Measurements from ENCODE around the gene AVEN. TPM values are rescaled to one million over a fixed set of nuclear protein-coding genes. Genes with fewer than 3 reads are reported as not detected.
"Not testable (repeated sequence)": the region's sequence is repeated elsewhere in the genome, so short reads cannot be mapped to it uniquely, and the experiment has no call there.

AVEN gene, protein sequence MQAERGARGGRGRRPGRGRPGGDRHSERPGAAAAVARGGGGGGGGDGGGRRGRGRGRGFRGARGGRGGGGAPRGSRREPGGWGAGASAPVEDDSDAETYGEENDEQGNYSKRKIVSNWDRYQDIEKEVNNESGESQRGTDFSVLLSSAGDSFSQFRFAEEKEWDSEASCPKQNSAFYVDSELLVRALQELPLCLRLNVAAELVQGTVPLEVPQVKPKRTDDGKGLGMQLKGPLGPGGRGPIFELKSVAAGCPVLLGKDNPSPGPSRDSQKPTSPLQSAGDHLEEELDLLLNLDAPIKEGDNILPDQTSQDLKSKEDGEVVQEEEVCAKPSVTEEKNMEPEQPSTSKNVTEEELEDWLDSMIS
- 21.4 and 22.7 TPM in 2 replicates for total RNA-seq (2014; rRNA removed; shearing (Covaris generic))

DNA sequence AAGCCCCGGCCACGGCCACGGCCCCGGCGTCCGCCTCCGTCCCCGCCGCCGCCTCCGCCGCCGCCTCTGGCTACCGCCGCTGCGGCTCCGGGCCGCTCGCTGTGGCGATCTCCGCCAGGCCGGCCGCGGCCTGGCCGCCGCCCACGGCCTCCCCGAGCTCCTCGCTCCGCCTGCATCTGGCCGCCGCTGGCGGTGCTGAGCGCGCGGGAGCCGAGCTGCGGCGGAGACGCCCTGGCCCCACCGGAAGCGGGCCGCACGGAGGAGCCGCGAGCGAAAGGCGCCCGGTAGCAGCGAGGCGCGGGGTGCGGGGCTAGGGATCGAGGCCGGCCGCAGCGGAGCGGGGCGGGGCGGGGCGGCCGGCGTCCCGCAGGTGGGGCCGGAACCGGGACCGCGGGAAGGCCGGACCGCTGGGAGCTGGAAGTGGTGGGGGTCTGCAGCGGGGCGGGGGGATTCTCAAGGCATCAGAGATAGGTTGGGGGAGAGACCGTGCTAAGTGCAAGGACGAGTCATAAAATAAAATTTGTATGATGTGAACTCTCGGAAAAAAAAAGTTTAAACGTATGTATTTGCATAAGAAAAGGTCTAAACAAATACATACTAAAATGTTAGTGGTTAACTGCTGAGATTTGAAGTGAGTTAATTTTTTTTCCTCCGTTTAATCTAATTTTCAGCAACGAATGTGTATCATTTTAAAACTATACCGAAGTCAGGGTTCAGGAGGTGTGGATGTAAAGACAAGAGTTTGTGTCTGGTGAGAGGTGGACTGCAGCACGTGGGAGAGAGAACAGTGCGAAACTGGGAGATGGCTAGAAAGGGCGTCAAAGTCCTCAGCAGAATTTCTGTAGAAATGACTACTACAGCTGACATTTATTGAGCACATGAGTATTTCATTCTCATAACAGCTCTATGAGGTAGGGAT is at the start of gene AVEN:
Gene AVEN, minus strand, starts transcription at position 334 of the 919 bp plus-strand sequence. Its CDS starts 158 bp downstream, at position 176.
- peak; percentile 67 for DNase-seq (ENCODE audit: low read depth)

DNA sequence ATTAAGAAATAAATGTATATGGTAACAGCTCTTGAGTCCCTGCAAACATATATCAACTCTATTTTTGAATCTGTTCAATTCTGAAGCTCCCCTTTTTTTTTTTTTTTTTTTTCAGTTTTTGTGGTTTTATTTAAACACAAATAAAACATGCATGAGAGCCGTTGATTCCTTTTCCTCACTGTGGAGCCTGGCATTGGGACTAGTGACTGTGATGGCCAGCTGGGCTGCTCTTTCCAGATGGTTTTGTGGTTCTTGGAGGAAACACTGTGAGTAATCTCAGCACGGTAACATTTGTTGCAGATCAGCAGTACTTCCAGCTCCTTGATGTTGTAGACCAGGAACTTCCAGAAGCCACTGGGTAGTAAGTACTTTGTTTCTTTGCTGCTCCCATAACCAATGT is 46.7 kb upstream of the AVEN start:
- no peak for DNase-seq (ENCODE audit: low read depth)

DNA sequence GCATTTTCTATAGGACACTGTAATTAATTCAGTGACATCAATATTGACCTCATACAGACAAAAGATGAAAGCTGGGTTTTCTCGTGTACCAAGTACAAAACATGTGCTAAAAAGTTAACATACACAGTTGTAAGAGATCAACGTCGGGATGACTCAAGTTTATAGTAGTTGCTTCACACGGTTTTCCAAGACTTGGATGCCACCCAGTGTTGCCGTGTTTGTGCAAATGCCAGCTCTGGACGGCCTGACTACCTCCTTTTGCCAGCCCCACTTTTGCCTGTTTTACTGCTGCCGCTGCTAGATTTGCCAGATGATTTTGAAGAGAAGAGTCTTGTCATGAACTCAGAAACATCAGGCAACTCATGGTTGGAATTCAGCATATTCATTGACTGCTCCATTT is 45.1 kb upstream of the AVEN start:
- DNase-seq (ENCODE audit: low read depth) = peak; percentile 14

DNA sequence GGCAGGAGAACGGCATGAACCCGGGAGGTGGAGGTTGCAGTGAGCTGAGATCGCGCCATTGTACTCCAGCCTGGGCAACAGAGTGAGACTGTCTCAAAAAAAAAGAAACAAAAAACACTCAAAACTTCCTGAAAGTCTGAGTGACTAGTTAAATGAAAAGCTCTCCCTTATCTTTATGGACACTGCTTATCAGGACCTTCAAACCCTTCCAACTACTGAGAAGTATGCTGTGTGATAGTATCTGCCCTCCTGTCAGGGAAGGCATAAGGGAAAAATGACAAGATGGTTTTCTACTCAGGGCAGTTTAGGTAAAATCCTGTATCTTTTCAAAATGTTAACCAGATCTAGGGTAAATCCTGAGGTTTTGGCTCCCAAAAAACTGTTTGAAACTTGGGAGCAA is 40.9 kb upstream of the AVEN start:
- DNase-seq (ENCODE audit: low read depth) = no peak

DNA sequence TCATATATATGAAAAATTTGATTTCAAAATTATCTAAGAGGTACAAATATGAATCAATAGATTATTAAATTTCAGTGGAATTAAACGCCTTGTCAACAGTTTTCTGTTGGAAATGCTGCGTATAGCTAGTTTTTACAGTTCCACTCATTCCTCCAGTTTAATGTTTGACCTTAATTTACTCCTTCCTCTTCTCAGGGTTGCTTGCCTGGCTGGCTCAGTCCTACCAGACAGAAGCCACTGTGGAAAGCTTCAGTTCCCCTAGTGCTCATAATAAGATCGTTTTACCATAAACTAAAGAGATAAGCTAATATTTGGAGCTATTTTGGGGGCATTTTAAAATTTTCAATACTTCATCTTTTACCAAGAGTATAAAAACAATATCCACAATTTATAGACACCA is 39.9 kb upstream of the AVEN start:
- no peak for DNase-seq (ENCODE audit: low read depth)

DNA sequence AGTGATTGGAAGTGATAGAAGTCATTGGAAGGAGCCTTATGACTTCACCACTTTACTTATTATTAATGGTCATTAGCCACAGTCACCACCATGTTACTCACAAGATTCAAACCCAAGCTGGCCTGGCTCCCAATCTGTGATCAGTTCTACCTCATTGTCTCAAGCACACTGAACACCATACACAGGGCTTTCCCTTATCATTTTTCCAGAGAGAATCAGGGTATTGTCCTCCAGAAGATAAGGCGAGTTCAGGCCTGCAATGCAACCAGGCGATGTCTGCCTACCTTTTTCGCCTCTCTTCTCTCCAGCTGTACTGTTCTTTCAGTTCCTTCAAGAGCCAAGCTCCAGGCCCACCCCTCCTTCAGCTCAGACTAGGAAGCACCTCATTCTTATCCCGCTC is 37.8 kb upstream of the AVEN start:
- no peak for DNase-seq (ENCODE audit: low read depth)

DNA sequence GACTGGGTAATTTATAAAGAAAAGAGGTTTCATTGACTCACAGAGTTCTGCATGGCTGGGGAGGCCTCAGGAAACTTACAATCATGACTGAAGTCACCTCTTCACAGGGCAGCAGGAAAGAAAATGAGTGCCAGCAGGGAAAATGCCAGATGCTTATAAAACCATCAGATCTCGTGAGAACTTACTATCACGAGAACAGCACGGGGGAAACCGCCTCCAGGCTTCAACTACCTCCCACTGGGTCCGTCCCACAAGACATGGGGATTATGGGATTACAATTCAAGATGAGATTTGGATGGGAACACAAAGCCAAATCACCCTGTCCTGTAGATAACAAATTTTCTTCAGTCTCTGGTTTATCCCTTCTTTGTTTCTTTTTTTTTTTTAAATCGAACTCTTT is 31.0 kb upstream of the AVEN start:
- no peak for DNase-seq (ENCODE audit: low read depth)

DNA sequence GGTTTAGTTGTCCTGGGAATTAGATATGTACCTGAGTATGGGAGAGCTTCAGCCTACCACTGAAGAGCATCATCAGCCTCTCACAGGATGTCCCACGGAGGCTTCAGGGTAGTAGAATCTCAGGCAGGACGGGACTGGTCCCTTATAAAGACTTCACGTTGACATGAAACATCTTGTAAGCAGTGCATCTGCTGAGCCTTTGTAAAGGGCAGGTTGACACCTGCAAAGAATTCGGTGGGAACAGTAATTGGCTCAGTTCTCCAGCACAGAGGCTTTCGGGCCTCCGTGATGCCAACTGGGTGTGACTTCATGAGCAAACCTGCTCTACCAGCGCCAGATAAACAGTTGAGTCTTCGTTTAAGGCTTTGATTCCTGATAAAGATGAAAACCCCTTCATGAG is 26.9 kb upstream of the AVEN start:
- no peak for DNase-seq (ENCODE audit: low read depth)

DNA sequence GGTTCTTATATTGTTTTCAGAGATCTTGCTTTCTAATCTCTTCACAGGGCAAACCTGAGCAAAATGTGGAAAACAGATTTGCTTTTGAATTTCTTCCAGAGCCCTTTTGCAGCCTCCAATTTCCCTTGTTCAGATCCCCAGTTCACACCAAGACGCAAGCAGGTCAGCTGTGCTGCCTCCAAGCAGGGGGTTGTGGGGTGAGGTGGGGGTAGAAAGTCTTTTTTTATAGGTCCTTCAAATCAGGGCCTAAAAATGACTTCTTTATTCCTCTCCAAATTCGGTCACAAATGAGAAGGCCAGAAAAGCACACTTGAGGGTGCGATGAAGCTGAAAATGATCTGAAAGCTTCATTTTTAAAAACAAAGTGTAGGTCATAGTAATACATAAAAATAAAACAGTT is 26.3 kb upstream of the AVEN start:
- DNase-seq (ENCODE audit: low read depth) = no peak

DNA sequence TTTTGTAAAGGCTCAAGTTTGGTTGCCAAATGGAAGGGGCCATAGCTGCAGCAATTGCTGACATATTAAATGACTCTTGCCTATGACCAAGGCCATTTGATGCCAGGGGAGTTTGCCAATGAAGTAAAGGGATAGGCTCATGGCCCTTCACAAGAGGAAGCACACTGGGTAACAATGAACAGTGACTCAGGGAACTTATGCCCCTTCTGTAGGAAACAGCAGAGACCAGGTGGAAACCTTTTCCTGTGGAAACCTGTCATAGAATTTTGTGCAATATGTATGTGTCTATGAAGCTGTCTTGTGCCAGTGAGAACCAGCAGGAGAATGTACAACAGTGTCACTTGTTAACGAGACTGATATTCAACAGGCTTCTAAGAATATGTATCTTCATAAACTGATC is 25.4 kb upstream of the AVEN start:
- DNase-seq (ENCODE audit: low read depth) = no peak

DNA sequence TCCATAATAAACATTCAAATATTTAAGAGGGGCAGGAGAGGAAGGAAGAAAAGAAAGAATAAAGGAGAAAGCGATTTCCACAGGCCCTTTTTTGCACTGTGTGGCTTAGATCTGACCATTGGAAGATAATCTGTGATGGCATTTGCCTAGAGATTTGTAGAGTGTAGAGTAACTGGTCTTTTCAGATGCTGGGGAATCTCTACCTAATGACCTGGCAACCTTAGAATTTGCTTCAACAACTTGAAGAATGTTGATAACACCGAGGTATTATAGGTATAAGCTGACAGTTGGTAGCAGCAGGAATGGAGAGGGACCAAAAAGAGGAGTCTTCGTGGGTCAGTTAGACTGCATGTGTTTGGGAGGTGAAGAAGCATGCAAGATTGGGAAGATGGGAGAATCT is 20.9 kb upstream of the AVEN start:
- no peak for DNase-seq (ENCODE audit: low read depth)

DNA sequence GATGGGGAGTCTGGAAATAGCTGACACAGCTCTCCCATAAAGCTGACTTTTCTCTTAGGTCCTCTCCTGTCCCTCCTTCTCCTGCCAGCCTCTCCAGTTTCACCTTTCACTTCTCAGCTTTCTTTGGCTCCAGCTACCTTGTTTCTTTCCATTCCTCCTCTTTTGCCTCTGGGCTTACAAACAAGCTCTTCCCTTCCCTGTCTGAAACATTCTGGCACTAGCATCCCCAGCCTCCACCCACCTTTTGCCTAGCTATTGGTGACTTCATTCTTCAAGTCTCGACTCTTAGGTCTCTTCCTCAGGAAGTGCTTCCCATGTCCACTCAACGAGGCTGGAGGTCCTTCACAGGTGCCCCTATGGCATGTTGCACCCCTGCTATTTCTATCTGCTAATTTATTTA is 20.5 kb upstream of the AVEN start:
- DNase-seq (ENCODE audit: low read depth) = no peak

DNA sequence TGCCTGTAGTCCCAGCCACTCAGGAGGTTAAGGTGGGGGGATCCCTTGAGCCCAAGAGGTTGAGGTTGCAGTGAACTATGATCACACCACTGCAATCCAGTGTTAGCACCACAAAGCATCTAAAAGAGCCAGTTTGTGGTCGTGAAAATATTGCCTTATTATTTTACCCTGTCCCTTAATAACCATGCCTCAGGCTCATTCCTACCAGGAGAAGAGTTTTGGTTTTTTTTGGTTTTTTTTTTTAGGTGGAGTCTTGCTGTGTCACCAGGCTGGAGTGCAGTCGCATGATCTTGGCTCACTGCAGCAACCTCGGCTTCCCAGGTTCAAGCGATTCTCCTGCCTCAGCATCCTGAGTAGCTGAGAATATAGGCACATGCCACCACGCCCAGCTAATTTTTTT is 17.9 kb upstream of the AVEN start:
- DNase-seq (ENCODE audit: low read depth) = peak; percentile 56

DNA sequence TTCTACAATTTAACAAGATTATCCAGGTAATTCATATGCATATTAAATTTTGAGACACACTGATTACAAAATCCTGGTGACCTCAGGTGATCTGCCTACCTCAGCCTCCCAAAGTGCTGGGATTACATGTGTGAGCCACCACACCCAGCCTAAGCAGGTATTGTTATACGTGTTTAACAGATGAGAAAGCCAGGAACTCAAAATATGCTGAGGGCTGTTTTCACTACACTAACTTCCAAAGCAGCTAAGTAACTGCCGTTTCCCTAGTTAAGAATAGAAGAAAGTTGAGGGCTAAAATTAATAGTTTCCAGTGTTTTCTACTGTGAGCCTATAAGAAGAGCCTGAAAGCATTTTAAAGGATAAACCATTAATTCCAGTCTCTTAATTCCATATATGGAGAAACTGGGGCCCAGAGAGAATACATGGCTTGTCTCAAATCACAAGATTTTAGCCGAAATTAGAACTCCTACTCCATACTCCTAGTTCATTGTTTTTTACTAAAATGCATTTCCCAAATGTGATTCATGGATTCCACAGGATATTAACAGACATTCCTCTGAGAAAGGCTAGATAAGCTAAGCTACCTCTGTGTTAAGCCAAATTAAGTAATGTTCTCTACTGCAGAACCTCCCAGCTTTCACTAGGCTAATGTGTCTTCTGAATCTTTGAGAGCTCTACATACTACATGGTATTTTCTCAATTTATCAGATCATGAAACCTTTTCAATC is 17.0 kb upstream of the AVEN start:
- DNase-seq (ENCODE audit: low read depth) = peak; percentile 61

DNA sequence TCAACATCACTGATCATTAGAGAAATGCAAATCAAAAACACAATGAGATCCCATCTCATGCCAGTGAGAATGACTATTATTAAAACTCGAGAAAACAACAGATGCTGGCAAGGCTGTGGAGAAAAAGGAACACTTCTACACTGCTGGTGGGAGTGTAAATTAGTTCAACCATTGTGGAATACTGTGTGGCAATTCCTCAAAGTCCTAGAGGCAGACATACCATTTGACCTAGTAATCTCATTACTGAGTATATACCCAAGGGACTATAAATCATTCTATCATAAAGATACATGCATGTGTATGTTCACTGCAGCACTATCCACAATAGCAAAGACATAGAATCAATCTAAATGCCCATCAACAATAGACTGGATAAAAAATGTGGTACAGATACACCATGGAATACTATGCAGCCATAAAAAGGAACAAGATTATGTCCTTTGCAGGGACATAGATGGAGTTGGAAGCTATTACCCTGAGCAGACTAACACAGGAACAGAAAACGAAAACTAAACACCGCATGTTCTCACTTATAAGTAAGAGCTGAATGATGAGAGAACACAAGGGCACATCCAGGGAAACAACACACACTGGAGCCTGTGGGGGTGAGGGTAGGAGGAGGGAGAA is 15.2 kb upstream of the AVEN start:
- no peak for DNase-seq (ENCODE audit: low read depth)

DNA sequence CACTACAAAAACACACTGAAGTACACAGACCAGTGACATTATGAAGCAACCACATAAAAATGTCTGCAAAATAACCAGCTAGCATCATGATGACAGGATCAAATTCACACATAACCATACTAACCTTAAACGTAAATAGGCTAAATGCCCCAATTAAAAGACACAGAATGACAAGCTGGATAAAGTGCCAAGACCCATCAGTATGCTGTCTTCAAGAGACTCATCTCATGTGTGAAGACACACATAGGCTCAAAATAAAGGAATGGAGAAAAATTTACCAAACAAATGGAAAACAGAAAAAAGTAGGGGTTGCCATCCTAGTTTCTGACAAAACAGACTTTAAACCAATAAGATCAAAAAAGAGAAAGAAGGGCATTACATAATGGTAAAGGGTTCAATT is 11.4 kb upstream of the AVEN start:
- DNase-seq (ENCODE audit: low read depth) = not testable (repeated sequence)

DNA sequence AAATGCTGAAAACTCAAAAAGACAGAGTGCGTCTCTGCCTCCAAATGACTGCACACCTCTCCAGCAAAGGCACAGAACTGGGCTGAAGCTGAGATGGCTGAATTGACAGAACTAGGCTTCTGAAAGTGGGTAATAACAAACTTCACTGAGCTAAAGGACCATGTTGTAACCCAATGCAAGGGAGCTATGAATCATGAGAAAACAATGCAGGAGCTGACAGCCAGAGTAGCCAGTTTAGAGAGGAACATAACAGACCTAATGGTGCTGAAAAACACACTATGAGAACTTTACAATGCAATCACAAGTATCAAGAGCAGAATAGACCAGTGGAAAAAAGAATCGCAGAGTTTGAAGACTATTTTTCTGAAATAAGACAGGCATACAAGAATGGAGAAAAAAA is 10.1 kb upstream of the AVEN start:
- peak; percentile 81 for DNase-seq (ENCODE audit: low read depth)

DNA sequence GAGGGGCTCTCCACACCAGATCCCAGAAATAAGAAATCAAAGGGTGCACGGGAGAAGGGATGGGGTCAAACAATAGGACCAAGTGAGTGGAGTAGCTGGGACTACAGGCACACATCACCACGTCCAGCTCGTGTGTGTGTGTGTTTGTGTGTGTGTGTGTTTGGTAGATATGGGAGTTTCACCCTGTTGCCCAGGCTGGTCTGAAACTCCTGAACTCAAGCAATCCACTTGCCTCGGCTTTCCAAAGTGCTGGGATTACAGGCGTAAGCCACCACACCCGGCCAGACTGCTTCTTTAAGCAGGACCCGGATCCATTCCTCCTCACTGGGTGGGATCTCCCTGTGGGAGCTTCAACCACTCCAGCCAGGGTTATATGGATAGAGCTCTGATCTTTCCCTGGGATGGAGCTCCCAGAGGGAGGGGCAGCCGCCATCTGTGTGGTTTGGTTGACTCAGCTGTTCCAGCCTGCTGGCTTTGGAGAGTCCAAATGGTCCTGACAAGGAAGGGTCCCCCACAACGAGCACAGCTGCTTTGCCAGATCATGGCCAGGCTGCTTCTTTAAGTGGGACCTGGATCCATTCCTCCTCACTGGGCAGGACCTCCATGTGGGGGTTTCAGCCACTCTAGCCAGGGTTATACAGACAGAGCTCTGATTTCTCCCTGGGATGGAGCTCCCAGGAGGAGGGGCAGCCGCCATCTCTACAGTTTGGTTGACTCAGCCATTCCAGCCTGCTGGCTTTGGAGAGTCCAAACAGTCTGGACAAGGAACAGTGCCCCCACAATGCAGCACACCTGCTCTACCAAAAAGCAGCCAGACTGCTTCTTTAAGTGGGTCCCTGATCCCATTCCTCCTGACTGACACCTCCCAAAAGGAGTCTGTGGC is 9.1 kb upstream of the AVEN start:
- DNase-seq (ENCODE audit: low read depth) = peak; percentile 86

DNA sequence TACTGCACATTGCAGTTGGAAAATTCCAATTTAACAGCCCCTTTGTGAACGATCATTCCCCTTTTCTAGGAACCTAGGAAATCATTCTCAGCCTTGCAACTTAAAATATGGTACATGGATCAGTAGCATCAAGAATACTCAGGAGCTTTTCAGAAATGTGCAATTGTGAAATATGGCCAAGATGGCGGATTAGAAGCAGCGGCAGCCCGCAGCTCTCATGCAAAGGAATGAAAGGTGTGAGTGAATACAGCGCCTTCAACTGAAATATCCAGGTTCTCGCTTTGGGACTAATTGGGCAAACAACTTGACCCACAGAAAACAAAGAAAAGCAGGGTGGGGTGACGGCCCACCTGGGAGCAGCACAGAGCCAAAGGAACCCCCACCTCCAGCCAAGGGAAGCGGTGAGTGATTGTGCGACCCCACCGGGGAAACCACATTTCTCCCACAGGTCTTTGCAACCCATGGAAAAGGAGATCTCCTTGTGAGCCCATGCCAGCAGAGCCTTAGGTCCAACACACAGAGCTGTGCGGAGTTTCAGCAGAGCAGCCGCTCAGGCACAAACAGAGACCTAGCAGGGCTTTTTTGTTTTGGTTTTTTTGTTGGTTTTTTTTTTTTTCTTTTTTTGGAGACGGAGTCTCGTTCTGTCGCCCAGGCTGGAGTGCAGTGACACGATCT is 7.6 kb upstream of the AVEN start:
- no peak for DNase-seq (ENCODE audit: low read depth)

DNA sequence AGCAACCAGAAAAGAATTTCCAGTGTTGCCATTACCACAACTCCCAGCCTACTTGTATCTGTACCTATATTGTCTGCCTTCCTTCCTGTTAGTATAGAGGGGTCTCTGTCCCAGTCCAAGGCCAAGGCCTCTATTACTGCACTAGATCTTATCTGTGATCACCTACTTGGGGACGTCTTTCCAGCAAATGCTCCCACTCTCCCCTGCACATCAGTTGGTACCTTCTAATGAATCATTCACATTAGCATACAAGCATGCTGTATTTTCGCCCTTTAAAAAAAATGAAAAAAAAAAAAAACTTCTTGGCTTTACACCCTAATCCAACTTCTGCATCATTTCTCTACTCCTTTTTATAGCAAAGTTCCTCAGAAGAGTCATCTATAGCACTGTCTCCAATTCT is 4.8 kb upstream of the AVEN start:
- peak; percentile 21 for DNase-seq (ENCODE audit: low read depth)
